H9 (cell line): ENCODE data around the gene C16orf90. TPM values are rescaled to one million over a fixed set of nuclear protein-coding genes. Genes with fewer than 3 reads are reported as not detected.

Source experiments
- DNase-seq: peaks from one replicate; pipeline ENCODE4 v3.0.0-alpha.2; 2017
- H2AFZ ChIP-seq: one replicate; pipeline ENCODE4 v1.6.1; 2013; ENCODE audit warnings: mild to moderate bottlenecking, low read length, control low read depth, moderate library complexity
- H2AK5ac ChIP-seq: 2 replicates; pipeline ENCODE4 v1.6.1; 2013; ENCODE audit warnings: low read length, control low read depth, mixed read lengths; ENCODE audit not compliant: insufficient read length
- H2BK120ac ChIP-seq: one replicate; pipeline ENCODE4 v1.6.1; 2013; ENCODE audit warnings: low read depth, mild to moderate bottlenecking, low read length, control low read depth, inconsistent platforms; ENCODE audit not compliant: poor library complexity, severe bottlenecking
- H2BK12ac ChIP-seq: 2 replicates; pipeline ENCODE4 v1.6.1; 2013; ENCODE audit warnings: low read length, control low read depth, mixed read lengths, low read depth; ENCODE audit not compliant: insufficient read length
- H2BK15ac ChIP-seq: 2 replicates; pipeline ENCODE4 v1.6.1; 2013; ENCODE audit warnings: low read depth, low read length, control low read depth
- H2BK20ac ChIP-seq: one replicate; pipeline ENCODE4 v1.6.1; 2013; ENCODE audit warnings: low read depth, mild to moderate bottlenecking, low read length, control low read depth, inconsistent platforms; ENCODE audit not compliant: poor library complexity, severe bottlenecking
- H2BK5ac ChIP-seq: 2 replicates; pipeline ENCODE4 v1.6.1; 2013; ENCODE audit warnings: low read length, control low read depth, mixed read lengths; ENCODE audit not compliant: insufficient read length
- H3K14ac ChIP-seq: 2 replicates; pipeline ENCODE4 v1.6.1; 2013; ENCODE audit warnings: low read length, control low read depth; ENCODE audit not compliant: insufficient read depth
- H3K18ac ChIP-seq: 2 replicates; pipeline ENCODE4 v1.6.1; 2013; ENCODE audit warnings: low read depth, mild to moderate bottlenecking, mixed read lengths, low read length, control low read depth; ENCODE audit not compliant: insufficient read length
- H3K23ac ChIP-seq: 2 replicates; pipeline ENCODE4 v1.6.1; 2013; ENCODE audit warnings: low read length, control low read depth, mixed read lengths, low read depth; ENCODE audit not compliant: insufficient read length
- H3K23me2 ChIP-seq: 2 replicates; pipeline ENCODE4 v1.6.1; 2013; ENCODE audit warnings: low read depth, mild to moderate bottlenecking, mixed read lengths, low read length, control low read depth; ENCODE audit not compliant: insufficient read length, poor library complexity, severe bottlenecking
- H3K27ac ChIP-seq: 2 replicates; pipeline ENCODE4 v1.5.1; 2013; ENCODE audit warnings: low read length, control low read depth, mixed read lengths, low read depth; ENCODE audit not compliant: insufficient read length
- H3K27me3 ChIP-seq: 2 replicates; pipeline ENCODE4 v1.6.1; 2013; ENCODE audit warnings: low read length, control low read depth, inconsistent platforms; ENCODE audit not compliant: insufficient read depth
- H3K4ac ChIP-seq: 2 replicates; pipeline ENCODE4 v1.6.1; 2013; ENCODE audit warnings: low read depth, mild to moderate bottlenecking, control low read depth, inconsistent platforms, low read length, moderate library complexity
- H3K4me1 ChIP-seq: 2 replicates; pipeline ENCODE4 v1.6.1; 2013; ENCODE audit warnings: low read length, control low read depth, inconsistent platforms; ENCODE audit not compliant: insufficient read depth
- H3K4me2 ChIP-seq: 2 replicates; pipeline ENCODE4 v1.6.1; 2013; ENCODE audit warnings: low read length, control low read depth, mixed read lengths; ENCODE audit not compliant: insufficient read length, insufficient read depth
- H3K56ac ChIP-seq: 2 replicates; pipeline ENCODE4 v1.6.1; 2013; ENCODE audit warnings: low read depth, mild to moderate bottlenecking, mixed read lengths, low read length, control low read depth; ENCODE audit not compliant: insufficient read length
- H3K79me1 ChIP-seq: 2 replicates; pipeline ENCODE4 v1.6.1; 2013; ENCODE audit warnings: low read depth, mild to moderate bottlenecking, moderate library complexity, low read length, control low read depth, inconsistent platforms; ENCODE audit not compliant: insufficient read depth, poor library complexity, severe bottlenecking
- H3K79me2 ChIP-seq: 2 replicates; pipeline ENCODE4 v1.6.1; 2013; ENCODE audit warnings: low read length, control low read depth, inconsistent platforms; ENCODE audit not compliant: insufficient read depth
- H3K9ac ChIP-seq: 2 replicates; pipeline ENCODE4 v1.6.1; 2013; ENCODE audit warnings: low read length, control low read depth, mixed read lengths; ENCODE audit not compliant: insufficient read length; ENCODE audit errors: extremely low read depth
- H3K9me3 ChIP-seq: one replicate; pipeline ENCODE4 v1.6.1; 2013; ENCODE audit warnings: low read depth, low read length, inconsistent platforms; ENCODE audit not compliant: control insufficient read depth
- H3T11ph ChIP-seq: one replicate; pipeline ENCODE4 v1.6.1; 2013; ENCODE audit warnings: mild to moderate bottlenecking, low read length, control low read depth, inconsistent platforms
- H4K20me1 ChIP-seq: one replicate; pipeline ENCODE4 v1.6.1; 2013; ENCODE audit not compliant: control insufficient read depth, insufficient read length, insufficient read depth
- H4K5ac ChIP-seq: 2 replicates; pipeline ENCODE4 v1.6.1; 2013; ENCODE audit warnings: low read depth, mild to moderate bottlenecking, mixed read lengths, low read length, control low read depth; ENCODE audit not compliant: insufficient read length
- H4K8ac ChIP-seq: replicated peaks from 2 replicates; pipeline ENCODE4 v1.6.1; 2013; ENCODE audit warnings: low read length, control low read depth, mixed read lengths, low read depth; ENCODE audit not compliant: insufficient read length
- H4K91ac ChIP-seq: 2 replicates; pipeline ENCODE4 v1.6.1; 2013; ENCODE audit warnings: low read depth, mild to moderate bottlenecking, moderate library complexity, mixed read lengths, low read length, control low read depth; ENCODE audit not compliant: insufficient read length
- H3K27ac Mint-ChIP-seq, 3 experiments: 2 replicates in 2 of 3; 3 replicates in 1 of 3; pipeline ENCODE4 v1.8.0; 2020 to 2021; ENCODE audit warnings: mixed read lengths in 3 of 3, mild to moderate bottlenecking in 1 of 3, moderate library complexity in 1 of 3
- H3K27me3 Mint-ChIP-seq: 2 replicates; pipeline ENCODE4 v1.8.0; 2021; ENCODE audit warnings: low read depth, mild to moderate bottlenecking, moderate library complexity, mixed read lengths
- H3K36me3 Mint-ChIP-seq, 3 experiments: 2 replicates in 2 of 3; 3 replicates in 1 of 3; pipeline ENCODE4 v1.8.0; 2020 to 2021; ENCODE audit warnings: low read depth in 3 of 3, mixed read lengths in 3 of 3; ENCODE audit not compliant: insufficient read depth in 1 of 3
- H3K4me1 Mint-ChIP-seq, 2 experiments: 2 replicates each; pipeline ENCODE4 v1.8.0; 2020; ENCODE audit warnings: mixed read lengths in 2 of 2
- H3K4me3 Mint-ChIP-seq, 2 experiments: 2 replicates in 1 of 2; 3 replicates in 1 of 2; pipeline ENCODE4 v1.8.0; 2020 to 2021; ENCODE audit warnings: mild to moderate bottlenecking in 2 of 2, mixed read lengths in 2 of 2, moderate library complexity in 1 of 2
- H3K9me3 Mint-ChIP-seq, 2 experiments: 2 replicates in 1 of 2; 3 replicates in 1 of 2; pipeline ENCODE4 v1.8.0; 2020; ENCODE audit warnings: mild to moderate bottlenecking in 2 of 2, mixed read lengths in 2 of 2, moderate library complexity in 1 of 2
- CTCF ChIP-seq: fragments of 200-600 bp; sonication (generic); conservative IDR thresholded peaks from 3 replicates; pipeline ENCODE4 v1.8.0; 2021; ENCODE audit warnings: antibody characterized with exemption, mild to moderate bottlenecking
- WGBS: extraction: QIAGEN DNeasy Blood & Tissue Kit; methylation state at CpG from one replicate; pipeline ENCODE4 v1.1.7; 2013; ENCODE audit warnings: missing lambda C conversion rate, low lambda C conversion rate, mixed read lengths; ENCODE audit not compliant: insufficient read length; ENCODE audit errors: extremely low coverage; 5-methylcytosine and 5-hydroxymethylcytosine counted together
- total RNA-seq: library from RNA; stranded (reverse); gene quantifications from 2 replicates; pipeline ENCODE4 v1.2.1, GENCODE V29; 2021

C16orf90 gene
- total RNA-seq, 1 experiment from 2014 or later = not detected

- H3K4me1 ChIP-seq = no peaks in the 10 kb centered on the region
- H2BK5ac ChIP-seq = no peak overlapping the region
- H3K27ac Mint-ChIP-seq = no peak overlapping the region
- no peaks in the 10 kb centered on the region for H3K9me3 ChIP-seq
- H3K79me1 ChIP-seq = no peaks in the 10 kb centered on the region
- no peak overlapping the region for H2BK12ac ChIP-seq
- no peak overlapping the region for H3K18ac ChIP-seq
- H3K23me2 ChIP-seq = no peaks in the 10 kb centered on the region
- H4K8ac ChIP-seq = no peak overlapping the region
- H2AK5ac ChIP-seq = no peak overlapping the region
- no peak for TF ChIP-seq CTCF
- peaks cover 10% of the 10 kb centered on the region in 2 experiments for H3K4me1 Mint-ChIP-seq
- no peak overlapping the region for H3T11ph ChIP-seq
- WGBS = no CpG with 5 or more reads among the region's 15 CpGs
- H4K20me1 ChIP-seq = no peaks in the 10 kb centered on the region
- no peak for DNase-seq
- no peaks in the 10 kb centered on the region; the same call in 1 of the 2 replicates for H3K27me3 Mint-ChIP-seq
- no peak overlapping the region for H3K56ac ChIP-seq
- no peak overlapping the region for H3K23ac ChIP-seq
- H2BK20ac ChIP-seq = no peak overlapping the region
- no peaks in the 10 kb centered on the region for H3K27me3 ChIP-seq
- no peaks in the 10 kb centered on the region for H3K79me2 ChIP-seq
- H3K4ac ChIP-seq = no peak overlapping the region
- no peak overlapping the region for H3K4me2 ChIP-seq
- no peak overlapping the region for H2BK120ac ChIP-seq
- H4K91ac ChIP-seq = no peak overlapping the region
- H2AFZ ChIP-seq = no peak overlapping the region
- no peak overlapping the region for H3K14ac ChIP-seq
- no peak overlapping the region for H2BK15ac ChIP-seq
- no peak overlapping the region for H3K4me3 Mint-ChIP-seq
- no peaks in the 10 kb centered on the region for H3K9me3 Mint-ChIP-seq
- no peak overlapping the region for H4K5ac ChIP-seq
- no peak overlapping the region for H3K27ac ChIP-seq
- H3K36me3 Mint-ChIP-seq = peaks cover 28 to 59% (median 46%) of the 10 kb centered on the region in 3 experiments; a peak in 6 of 7 replicates
- H3K9ac ChIP-seq = no peak overlapping the region
Measured at GRCh38 chr16:3485097-3485745, 10.1 kb downstream of the C16orf90 start.
